B cell (primary cell): Measurements from ENCODE around the gene FMR1NB.

Experiments
- CTCF ChIP-seq: fragments of 200-600 bp; IDR thresholded peaks from one replicate; pipeline ENCODE4 v1.8.0; 2022; ENCODE audit warnings: antibody characterized with exemption, mild to moderate bottlenecking
- EZH2 ChIP-seq: IDR thresholded peaks from 2 replicates; pipeline ENCODE4 v1.6.1; 2012; ENCODE audit warnings: borderline replicate concordance, low read depth, mild to moderate bottlenecking, moderate library complexity, low read length; ENCODE audit not compliant: insufficient read depth, poor library complexity, severe bottlenecking

- TF ChIP-seq CTCF = no peak
- TF ChIP-seq EZH2 = no peak
Observed at GRCh38 chrX:147950352-147950751, 30.8 kb upstream of the FMR1NB start.
